Effector memory CD4-positive, alpha-beta T cell (primary cell): ENCODE data around the gene HEXA.

Experiments used
- DNase-seq, 3 donors: peaks; one replicate each; pipeline ENCODE4 v3.0.0-alpha.2; 2020
- H3K27ac ChIP-seq: 2 replicates; pipeline ENCODE4 v1.7.0; 2013; ENCODE audit warnings: mild to moderate bottlenecking, low read length, moderate library complexity; ENCODE audit not compliant: insufficient read depth, poor library complexity, severe bottlenecking
- H3K27me3 ChIP-seq: replicated peaks from 2 replicates; pipeline ENCODE4 v1.7.0; 2013; ENCODE audit warnings: mild to moderate bottlenecking, low read length; ENCODE audit not compliant: insufficient read depth, control insufficient read depth, poor library complexity, severe bottlenecking
- H3K36me3 ChIP-seq: 2 replicates; pipeline ENCODE4 v1.7.0; 2013; ENCODE audit warnings: mild to moderate bottlenecking, low read length, moderate library complexity; ENCODE audit not compliant: control insufficient read depth, insufficient read depth
- H3K4me1 ChIP-seq: 2 replicates; pipeline ENCODE4 v1.7.0; 2013; ENCODE audit warnings: low read length, mild to moderate bottlenecking; ENCODE audit not compliant: control insufficient read depth, insufficient read depth, poor library complexity, severe bottlenecking
- H3K4me3 ChIP-seq: 2 replicates; pipeline ENCODE4 v1.7.0; 2013; ENCODE audit warnings: low read length, low read depth, mild to moderate bottlenecking; ENCODE audit not compliant: insufficient read depth, poor library complexity, severe bottlenecking
- H3K9me3 ChIP-seq: 2 replicates; pipeline ENCODE4 v1.7.0; 2013; ENCODE audit warnings: mild to moderate bottlenecking, low read length, moderate library complexity; ENCODE audit not compliant: control insufficient read depth

Gene HEXA

GRCh38 chr15:72339777-72340177, 36.0 kb downstream of the HEXA start:
- peaks cover 10% of the 10 kb centered on the region for H3K36me3 ChIP-seq
- H3K4me3 ChIP-seq = no peak overlapping the region
- H3K27ac ChIP-seq = no peak overlapping the region
- no peaks in the 10 kb centered on the region for H3K9me3 ChIP-seq
- H3K27me3 ChIP-seq = no peaks in the 10 kb centered on the region
- H3K4me1 ChIP-seq = no peaks in the 10 kb centered on the region
- no peak for DNase-seq

DNA sequence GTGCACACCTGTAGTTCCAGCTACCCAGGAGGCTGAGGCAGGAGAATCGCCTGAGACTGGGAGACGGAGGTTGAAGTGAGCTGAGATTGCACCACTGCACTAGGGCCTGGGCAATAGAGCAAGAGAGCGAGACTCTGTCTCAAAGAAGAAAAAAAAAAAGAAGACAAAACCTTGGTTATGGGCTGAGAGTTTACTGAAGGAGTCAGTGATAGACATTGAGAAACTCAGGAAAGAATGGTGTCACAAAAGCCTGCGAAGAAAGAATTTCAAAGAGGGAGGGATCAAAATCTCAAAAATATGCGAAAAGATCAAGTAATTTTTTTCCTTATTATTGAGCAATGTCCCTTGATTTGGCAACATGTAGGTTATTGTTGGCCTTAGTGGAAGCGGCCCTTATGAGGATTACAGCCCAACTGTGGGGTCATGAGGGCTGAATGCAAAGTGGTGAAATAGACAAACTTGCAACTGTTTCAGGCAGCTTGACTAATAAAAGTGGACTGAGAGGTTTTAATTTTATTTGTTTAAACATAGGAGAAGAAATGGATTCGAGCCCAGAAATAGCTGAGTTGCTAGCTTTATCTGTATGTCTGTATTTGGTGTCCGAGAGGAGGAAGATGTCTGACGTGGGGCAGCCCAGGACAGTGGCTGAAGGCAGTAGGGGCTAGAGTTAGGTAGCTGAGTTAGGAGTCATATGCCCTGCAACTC, 37.0 kb downstream of the HEXA start:
- no peak overlapping the region for H3K27ac ChIP-seq
- no peak overlapping the region for H3K4me3 ChIP-seq
- no peaks in the 10 kb centered on the region for H3K9me3 ChIP-seq
- DNase-seq = no peak
- H3K36me3 ChIP-seq = no peaks in the 10 kb centered on the region
- no peaks in the 10 kb centered on the region for H3K4me1 ChIP-seq
- H3K27me3 ChIP-seq = no peaks in the 10 kb centered on the region

DNA sequence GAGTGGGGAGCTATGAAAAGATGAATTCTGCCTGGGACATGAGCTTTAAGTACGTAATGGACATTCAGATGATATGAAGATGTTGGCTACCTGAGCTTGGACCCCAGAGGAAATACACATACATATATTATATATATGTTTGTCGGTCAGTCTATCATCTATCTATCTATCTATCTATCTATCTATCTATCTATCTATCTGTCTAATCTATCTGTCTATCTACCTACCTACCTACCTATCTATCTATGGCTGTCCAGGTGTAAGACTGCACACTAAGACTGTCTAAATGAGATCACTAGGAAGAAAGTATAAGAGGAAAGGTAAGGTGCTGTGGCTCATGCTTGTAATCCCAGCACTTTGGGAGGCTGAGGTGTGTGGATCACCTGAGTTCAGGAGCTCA, 37.7 kb downstream of the HEXA start:
- no peak overlapping the region for H3K4me3 ChIP-seq
- no peaks in the 10 kb centered on the region for H3K9me3 ChIP-seq
- H3K27me3 ChIP-seq = no peaks in the 10 kb centered on the region
- H3K4me1 ChIP-seq = no peaks in the 10 kb centered on the region
- no peak overlapping the region for H3K27ac ChIP-seq
- DNase-seq = no peak
- no peaks in the 10 kb centered on the region for H3K36me3 ChIP-seq

- Histone ChIP-seq H3K36me3 (no peaks in the 10 kb centered on the region), H3K9me3 (no peaks in the 10 kb centered on the region), H3K4me3 (no peak overlapping the region), H3K4me1 (no peaks in the 10 kb centered on the region), H3K27ac (no peak overlapping the region), H3K27me3 (no peaks in the 10 kb centered on the region)
- no peak for DNase-seq
Observed at GRCh38 chr15:72334842-72335241, 41.0 kb downstream of the HEXA start.

GRCh38 chr15:72331021-72331420, 44.8 kb downstream of the HEXA start:
- Histone ChIP-seq H3K27me3 (no peaks in the 10 kb centered on the region), H3K4me3 (no peak overlapping the region), H3K4me1 (no peaks in the 10 kb centered on the region), H3K36me3 (no peaks in the 10 kb centered on the region), H3K27ac (no peak overlapping the region), H3K9me3 (no peaks in the 10 kb centered on the region)
- DNase-seq = no peak

DNA sequence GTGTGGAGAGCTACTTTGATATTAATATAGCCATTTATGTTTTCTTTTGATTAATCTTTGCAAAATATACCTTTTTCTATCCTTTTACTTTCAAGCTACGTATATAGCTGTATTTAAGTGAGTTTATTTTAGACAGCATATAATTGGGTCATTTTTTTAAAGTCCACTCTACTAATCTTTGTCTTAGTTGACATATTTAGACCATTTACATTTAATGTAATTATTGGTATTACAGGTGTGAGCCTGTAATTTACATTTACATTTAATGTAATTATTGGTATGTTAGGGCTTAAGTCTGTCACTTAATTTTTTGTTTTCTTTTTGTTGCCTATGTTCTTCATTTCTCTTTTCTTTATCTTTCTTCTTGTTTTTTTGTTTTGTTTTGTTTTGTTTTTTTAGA, 52.1 kb downstream of the HEXA start:
- Histone ChIP-seq H3K36me3 (no peaks in the 10 kb centered on the region), H3K27me3 (no peaks in the 10 kb centered on the region), H3K27ac (no peak overlapping the region), H3K9me3 (no peaks in the 10 kb centered on the region), H3K4me1 (peaks cover 8% of the 10 kb centered on the region), H3K4me3 (no peak overlapping the region)
- no peak for DNase-seq

GRCh38 chr15:72319985-72320671, 55.7 kb downstream of the HEXA start, which contains the start of gene CELF6:
Gene CELF6, minus strand, starts transcription at chr15:72320157. Its CDS starts 283 bp downstream, at chr15:72319874.
- Histone ChIP-seq H3K27ac (no peak within 1 kb of the TSS), H3K27me3 (no peaks in the 10 kb centered on the region), H3K36me3 (no peaks in the 10 kb centered on the region), H3K4me1 (peaks cover 8% of the 10 kb centered on the region), H3K4me3 (peak within 1 kb of the TSS; percentile 44), H3K9me3 (no peaks in the 10 kb centered on the region)
- peak; percentile 78 to 79 (median 79) for DNase-seq

DNA sequence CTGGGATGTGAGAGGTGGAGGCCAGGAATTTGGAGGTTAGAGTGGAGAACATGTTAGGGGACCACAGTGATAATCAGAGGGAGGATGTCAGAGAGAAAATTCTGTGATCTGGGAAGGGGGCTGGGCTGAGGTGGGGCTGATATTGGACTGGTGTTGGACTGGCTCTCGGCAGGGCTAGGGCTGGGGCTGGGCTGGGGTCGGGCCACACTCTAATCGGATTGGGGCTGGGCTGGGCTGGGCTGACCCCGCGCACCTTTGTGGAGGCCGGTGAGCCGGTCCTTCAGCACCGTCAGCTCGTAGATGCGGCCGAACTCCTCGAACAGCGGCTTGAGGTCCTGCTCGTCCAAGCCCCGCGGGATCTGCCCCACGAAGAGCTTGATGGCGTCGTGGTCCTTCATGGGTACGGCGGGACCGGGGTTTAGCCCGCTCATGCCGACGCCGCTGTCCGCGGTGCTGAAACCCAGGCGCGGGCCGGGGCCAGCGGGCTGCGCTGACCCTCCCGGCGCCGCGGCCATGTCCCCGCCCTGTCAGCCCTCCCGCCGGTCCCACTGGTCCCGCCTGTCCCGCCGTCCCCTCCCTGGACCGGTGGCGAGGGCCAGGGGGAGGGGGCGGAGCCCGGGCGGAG, 56.3 kb downstream of the HEXA start:
- DNase-seq = peak in 2 of 3 donors; percentile 17 to 37
- Histone ChIP-seq H3K27me3 (no peaks in the 10 kb centered on the region), H3K27ac (no peak overlapping the region), H3K4me3 (no peak overlapping the region), H3K9me3 (no peaks in the 10 kb centered on the region), H3K4me1 (peaks cover 8% of the 10 kb centered on the region), H3K36me3 (no peaks in the 10 kb centered on the region)

DNA sequence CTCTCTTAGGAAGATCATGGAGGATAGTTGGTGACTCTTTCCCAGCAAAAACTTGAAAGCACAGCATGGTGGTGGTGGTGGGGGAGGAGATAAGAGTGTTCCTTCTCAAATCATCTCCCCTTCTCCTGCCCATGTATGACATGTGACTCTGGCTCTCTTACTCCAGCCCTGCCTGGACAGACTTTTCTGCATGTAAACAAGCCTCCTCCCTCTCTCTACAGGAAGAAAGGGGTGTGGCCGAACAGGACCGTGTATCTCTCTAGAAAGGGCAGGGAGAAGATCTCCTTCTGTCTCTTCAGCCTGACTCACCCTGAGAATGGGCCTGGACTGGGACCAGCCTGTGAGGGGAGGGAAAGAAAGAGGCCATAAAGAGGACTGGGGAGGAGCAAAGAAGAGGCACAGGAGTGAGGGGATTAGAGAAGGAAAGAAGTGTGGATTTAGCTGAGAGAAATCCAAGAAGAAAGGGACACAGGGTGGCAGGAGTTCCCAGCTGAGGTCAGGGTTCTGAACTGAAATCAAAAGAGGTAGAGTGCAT, 57.3 kb downstream of the HEXA start:
- Histone ChIP-seq H3K4me1 (peaks cover 8% of the 10 kb centered on the region), H3K27ac (no peak overlapping the region), H3K36me3 (no peaks in the 10 kb centered on the region), H3K27me3 (no peaks in the 10 kb centered on the region), H3K9me3 (no peaks in the 10 kb centered on the region), H3K4me3 (no peak overlapping the region)
- DNase-seq = no peak
